SK-N-SH (cell line): ENCODE results near the gene PHOSPHO2. TPM values are rescaled to one million over a fixed set of nuclear protein-coding genes. Genes with fewer than 3 reads are reported as not detected.

Experiments used
- CTCF ChIA-PET: fragments of 300-600, 350-600 bp; formaldehyde crosslinking; extraction: SDS; loops from one replicate; lab custom pipeline; 2021; lab: Yijun Ruan, JAX
- POLR2A ChIA-PET: fragments of 350-600 bp; sonication (Branson Sonifier 250); formaldehyde crosslinking; extraction: SDS; loops from one replicate; lab custom pipeline; 2020; ENCODE audit warnings: antibody characterized with exemption, inconsistent platforms; lab: Yijun Ruan, JAX
- DNase-seq: peaks from one replicate; pipeline ENCODE4 v3.0.0; 2012
- H2AFZ ChIP-seq: fragments of 200-600 bp; sonication (generic); 2 replicates; pipeline ENCODE4 v1.8.1; 2016; ENCODE audit warnings: antibody characterized with exemption, mild to moderate bottlenecking, low read depth
- H3F3A ChIP-seq: fragments of 200-600 bp; sonication (generic); replicated peaks from 2 replicates; pipeline ENCODE3; 2016; ENCODE audit warnings: antibody characterized with exemption, mild to moderate bottlenecking; ENCODE audit not compliant: insufficient read depth
- H3K27ac ChIP-seq, 2 experiments: fragments of 200-500 bp in 1 of 2; fragments of 200-600 bp in 1 of 2; sonication (Bioruptor generic) in 1 of 2; sonication (generic), shearing (Covaris generic) in 1 of 2; 2 replicates each; pipeline versions ENCODE4 v1.5.1 to v1.6.1; 2014 to 2016; ENCODE audit warnings: low read depth in 2 of 2, inconsistent platforms in 1 of 2, low read length in 1 of 2, mild to moderate bottlenecking in 1 of 2, mixed read lengths in 1 of 2
- H3K27me3 ChIP-seq: fragments of 200-600 bp; sonication (generic), shearing (Covaris generic); 2 replicates; pipeline ENCODE4 v1.6.1; 2016; ENCODE audit warnings: mixed run types; ENCODE audit not compliant: insufficient read depth
- H3K36me3 ChIP-seq, 2 experiments: fragments of 200-500 bp in 1 of 2; fragments of 200-600 bp in 1 of 2; sonication (Bioruptor generic) in 1 of 2; sonication (generic) in 1 of 2; replicated peaks in 1 of 2; 2 replicates each; pipeline versions ENCODE3 to v1.5.1; 2014 to 2016; ENCODE audit warnings: low read length in 1 of 2, mild to moderate bottlenecking in 1 of 2; ENCODE audit not compliant: insufficient read depth in 2 of 2, control insufficient read depth in 1 of 2
- H3K4me1 ChIP-seq, 2 experiments: fragments of 200-500 bp in 1 of 2; fragments of 200-600 bp in 1 of 2; sonication (Bioruptor generic) in 1 of 2; sonication (generic), shearing (Covaris generic) in 1 of 2; 2 replicates each; pipeline versions ENCODE4 v1.5.1 to v1.6.1; 2014 to 2016; ENCODE audit warnings: low read depth in 1 of 2, low read length in 1 of 2, mixed run types in 1 of 2; ENCODE audit not compliant: insufficient read depth in 2 of 2, control insufficient read depth in 1 of 2
- H3K4me2 ChIP-seq: fragments of 200-600 bp; sonication (generic), shearing (Covaris generic); 2 replicates; pipeline ENCODE4 v1.6.1; 2017; ENCODE audit warnings: mixed run types
- H3K4me3 ChIP-seq, 2 experiments: fragments of 200-500 bp in 1 of 2; fragments of 200-600 bp in 1 of 2; sonication (Bioruptor generic) in 1 of 2; sonication (generic), shearing (Covaris generic) in 1 of 2; 2 replicates each; pipeline versions ENCODE4 v1.5.1 to v1.8.1; 2014 to 2016; ENCODE audit warnings: low read depth in 2 of 2, inconsistent platforms in 1 of 2, low read length in 1 of 2, mild to moderate bottlenecking in 1 of 2, mixed read lengths in 1 of 2, moderate library complexity in 1 of 2
- H3K79me2 ChIP-seq: fragments of 200-600 bp; sonication (generic); 2 replicates; pipeline ENCODE4 v1.8.1; 2017; ENCODE audit warnings: mild to moderate bottlenecking; ENCODE audit not compliant: insufficient read depth
- H3K9ac ChIP-seq: fragments of 200-600 bp; sonication (generic); 2 replicates; pipeline ENCODE4 v1.6.1; 2017; ENCODE audit warnings: mixed run types
- H3K9me2 ChIP-seq: fragments of 200-600 bp; sonication (generic); 2 replicates; pipeline ENCODE4 v1.6.1; 2017; ENCODE audit warnings: mixed run types
- H3K9me3 ChIP-seq: fragments of 200-600 bp; sonication (generic); 2 replicates; pipeline ENCODE4 v1.6.1; 2017; ENCODE audit warnings: mixed run types, mild to moderate bottlenecking, moderate library complexity
- H4K20me1 ChIP-seq: fragments of 200-600 bp; sonication (generic); 2 replicates; pipeline ENCODE4 v1.6.1; 2017; ENCODE audit warnings: mild to moderate bottlenecking, mixed run types; ENCODE audit not compliant: insufficient read depth
- CHD2 ChIP-seq: fragments of 150-350 bp; IDR thresholded peaks from 2 replicates; pipeline ENCODE4 v1.6.1; 2018; ENCODE audit warnings: low read length; ENCODE audit not compliant: partially characterized antibody
- EP300 ChIP-seq, 2 experiments: IDR thresholded peaks; 2 replicates each; pipeline versions ENCODE4 v1.4.0 to v1.6.1; 2012; ENCODE audit warnings: borderline replicate concordance in 1 of 2, low read depth in 1 of 2, low read length in 1 of 2
- FOSL2 ChIP-seq: IDR thresholded peaks from 2 replicates; pipeline ENCODE4 v1.4.0; 2012; ENCODE audit warnings: low read depth, mild to moderate bottlenecking, moderate library complexity, borderline replicate concordance
- FOXJ3 ChIP-seq: sonication (generic); formaldehyde crosslinking; IDR thresholded peaks from 2 replicates; pipeline ENCODE4 v1.5.1; 2020; ENCODE audit warnings: mild to moderate bottlenecking, missing genetic modification reagents
- MEF2A ChIP-seq: IDR thresholded peaks from 2 replicates; pipeline ENCODE4 v1.4.0; 2012; ENCODE audit warnings: low read depth, borderline replicate concordance
- MXI1 ChIP-seq: IDR thresholded peaks from 2 replicates; pipeline ENCODE4 v1.6.1; 2012; ENCODE audit warnings: mild to moderate bottlenecking, low read depth, low read length, improper control_type of control experiment
- NRF1 ChIP-seq: IDR thresholded peaks from 2 replicates; pipeline ENCODE4 v1.6.1; 2012; ENCODE audit warnings: low read depth, mild to moderate bottlenecking, low read length
- RAD21 ChIP-seq: IDR thresholded peaks from 2 replicates; pipeline ENCODE4 v1.6.1; 2012; ENCODE audit warnings: mild to moderate bottlenecking, low read length
- RCOR1 ChIP-seq: fragments of 150-350 bp; IDR thresholded peaks from 2 replicates; pipeline ENCODE4 v1.6.1; 2017; ENCODE audit warnings: antibody characterized with exemption, low read length
- RFX5 ChIP-seq: IDR thresholded peaks from 2 replicates; pipeline ENCODE4 v1.6.1; 2012; ENCODE audit warnings: mild to moderate bottlenecking, improper control_type of control experiment, low read length
- SMC3 ChIP-seq: IDR thresholded peaks from 2 replicates; pipeline ENCODE4 v1.6.1; 2012; ENCODE audit warnings: low read depth, low read length, improper control_type of control experiment
- TAF1 ChIP-seq: IDR thresholded peaks from 2 replicates; pipeline ENCODE4 v1.6.1; 2012; ENCODE audit warnings: low read depth, mild to moderate bottlenecking, low read length, moderate library complexity, borderline replicate concordance
- YY1 ChIP-seq: IDR thresholded peaks from 2 replicates; pipeline ENCODE4 v1.4.0; 2012; ENCODE audit warnings: low read depth, mild to moderate bottlenecking
- WGBS: methylation state at CpG from one replicate; pipeline ENCODE4 v1.1.6; 2017; ENCODE audit warnings: low lambda C conversion rate; 5-methylcytosine and 5-hydroxymethylcytosine counted together
- polyA plus RNA-seq, 3 experiments: library from polyadenylated mRNA; depleted of rRNA; stranded (reverse); fragments of >200 nt; gene quantifications; 2 replicates each; pipeline ENCODE4 v1.2.3, GENCODE V29; 2012
- TF ChIP-seq, protein P1 (sequence below): fragments of 200-600 bp; sonication (generic); IDR thresholded peaks from 2 replicates; pipeline ENCODE4 v1.6.1; 2017; ENCODE audit warnings: antibody characterized with exemption, mild to moderate bottlenecking, moderate library complexity
- TF ChIP-seq, protein P2 (sequence below): fragments of 150-350 bp; IDR thresholded peaks from 2 replicates; pipeline ENCODE4 v1.6.1; 2017; ENCODE audit warnings: antibody characterized with exemption, low read length, low read depth, borderline replicate concordance
- TF ChIP-seq, protein P3 (sequence below): IDR thresholded peaks from 2 replicates; pipeline ENCODE4 v1.4.0; 2012; ENCODE audit warnings: low read depth, borderline replicate concordance

The PHOSPHO2 gene
- polyA plus RNA-seq, 1 of the 3 experiments (the other 2 are of a cell fraction): 1.1 TPM

DNA sequence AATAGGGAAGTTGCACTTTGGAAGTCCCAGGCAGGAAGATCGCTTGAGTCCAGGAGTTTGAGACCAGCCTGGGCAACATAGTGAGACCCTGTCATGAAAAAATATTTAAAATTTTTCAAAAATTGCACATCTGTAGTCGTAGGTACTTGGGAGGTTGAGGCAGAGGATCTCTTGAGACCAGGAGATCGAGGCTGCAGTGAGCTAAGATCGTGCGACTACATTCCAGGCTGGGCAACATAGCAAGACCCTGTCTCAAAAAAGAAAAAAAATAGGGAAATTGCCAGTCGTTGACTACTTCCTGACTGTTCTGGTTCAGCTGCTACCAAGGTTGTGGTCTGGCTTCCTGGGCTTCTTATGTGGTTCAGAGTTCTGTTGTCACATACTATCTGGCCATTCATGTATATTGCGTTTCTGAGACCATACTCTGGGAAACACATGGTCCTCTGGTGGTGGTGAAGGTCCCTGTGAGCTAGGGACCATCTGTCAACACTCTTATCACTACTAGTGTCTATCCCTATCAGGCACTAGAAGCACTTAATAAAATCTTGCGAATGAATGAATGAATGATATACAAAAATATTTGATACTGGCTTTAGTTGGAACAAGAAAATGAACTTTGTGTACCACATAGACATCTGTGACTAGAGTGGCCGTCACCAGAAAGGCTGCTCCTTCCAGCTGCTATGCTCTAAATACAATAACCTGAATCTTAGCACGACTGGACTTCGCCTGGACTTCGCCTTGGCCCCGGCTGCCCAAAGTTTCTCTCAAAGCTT lies 38.5 kb downstream of the PHOSPHO2 start:
- H2AFZ ChIP-seq: peak overlapping the region; percentile 92; the same call in 1 of the 2 replicates
- CTCF ChIA-PET: interaction anchor here (0.5 to 6.9 kb wide), 3 partner anchors 10 to 174 kb away, joined by 3 to 32 read pairs (median 6); partner anchors contain the start of genes CFAP210 and PHOSPHO2
- no peaks in the 10 kb centered on the region for H3K9me3 ChIP-seq
- H3K9me2 ChIP-seq: no peaks in the 10 kb centered on the region
- WGBS: 63% methylated on average over 13 of the region's 13 CpGs
- no peaks in the 10 kb centered on the region for H3K36me3 ChIP-seq
- H3K9ac ChIP-seq: no peak overlapping the region
- POLR2A ChIA-PET: interaction anchor here (1.3 to 4.1 kb wide), 2 partner anchors 10 to 17 kb away, joined by 3 to 50 read pairs; no protein-coding TSS in a partner anchor
- H3K27me3 ChIP-seq: no peaks in the 10 kb centered on the region
- no peaks in the 10 kb centered on the region for H4K20me1 ChIP-seq
- H3K4me2 ChIP-seq: peak overlapping the region; percentile 86; the same call in 1 of the 2 replicates
- peak overlapping the region in 1 of 2 experiments; percentile 86; a peak in 2 of 4 replicates for H3K27ac ChIP-seq
- peaks cover 8% of the 10 kb centered on the region for H3F3A ChIP-seq
- H3K79me2 ChIP-seq: no peaks in the 10 kb centered on the region
- TF ChIP-seq MEF2A (no peak), TAF1 (no peak), CHD2 (no peak), RAD21 (no peak), RCOR1 (no peak), FOXJ3 (no peak), MXI1 (no peak), YY1 (no peak), SMC3 (no peak), EP300 (IDR thresholded peaks at IDR 0.05; ENCODE audit: borderline replicate concordance in 1 of 2, low read depth in 1 of 2, low read length in 1 of 2) (no peak), NRF1 (no peak), RFX5 (no peak), FOSL2 (no peak)
- TF ChIP-seq, protein P1, sequence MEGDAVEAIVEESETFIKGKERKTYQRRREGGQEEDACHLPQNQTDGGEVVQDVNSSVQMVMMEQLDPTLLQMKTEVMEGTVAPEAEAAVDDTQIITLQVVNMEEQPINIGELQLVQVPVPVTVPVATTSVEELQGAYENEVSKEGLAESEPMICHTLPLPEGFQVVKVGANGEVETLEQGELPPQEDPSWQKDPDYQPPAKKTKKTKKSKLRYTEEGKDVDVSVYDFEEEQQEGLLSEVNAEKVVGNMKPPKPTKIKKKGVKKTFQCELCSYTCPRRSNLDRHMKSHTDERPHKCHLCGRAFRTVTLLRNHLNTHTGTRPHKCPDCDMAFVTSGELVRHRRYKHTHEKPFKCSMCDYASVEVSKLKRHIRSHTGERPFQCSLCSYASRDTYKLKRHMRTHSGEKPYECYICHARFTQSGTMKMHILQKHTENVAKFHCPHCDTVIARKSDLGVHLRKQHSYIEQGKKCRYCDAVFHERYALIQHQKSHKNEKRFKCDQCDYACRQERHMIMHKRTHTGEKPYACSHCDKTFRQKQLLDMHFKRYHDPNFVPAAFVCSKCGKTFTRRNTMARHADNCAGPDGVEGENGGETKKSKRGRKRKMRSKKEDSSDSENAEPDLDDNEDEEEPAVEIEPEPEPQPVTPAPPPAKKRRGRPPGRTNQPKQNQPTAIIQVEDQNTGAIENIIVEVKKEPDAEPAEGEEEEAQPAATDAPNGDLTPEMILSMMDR: no peak
- TF ChIP-seq, protein P2, sequence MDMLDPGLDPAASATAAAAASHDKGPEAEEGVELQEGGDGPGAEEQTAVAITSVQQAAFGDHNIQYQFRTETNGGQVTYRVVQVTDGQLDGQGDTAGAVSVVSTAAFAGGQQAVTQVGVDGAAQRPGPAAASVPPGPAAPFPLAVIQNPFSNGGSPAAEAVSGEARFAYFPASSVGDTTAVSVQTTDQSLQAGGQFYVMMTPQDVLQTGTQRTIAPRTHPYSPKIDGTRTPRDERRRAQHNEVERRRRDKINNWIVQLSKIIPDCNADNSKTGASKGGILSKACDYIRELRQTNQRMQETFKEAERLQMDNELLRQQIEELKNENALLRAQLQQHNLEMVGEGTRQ: no peak
- TF ChIP-seq, protein P3, sequence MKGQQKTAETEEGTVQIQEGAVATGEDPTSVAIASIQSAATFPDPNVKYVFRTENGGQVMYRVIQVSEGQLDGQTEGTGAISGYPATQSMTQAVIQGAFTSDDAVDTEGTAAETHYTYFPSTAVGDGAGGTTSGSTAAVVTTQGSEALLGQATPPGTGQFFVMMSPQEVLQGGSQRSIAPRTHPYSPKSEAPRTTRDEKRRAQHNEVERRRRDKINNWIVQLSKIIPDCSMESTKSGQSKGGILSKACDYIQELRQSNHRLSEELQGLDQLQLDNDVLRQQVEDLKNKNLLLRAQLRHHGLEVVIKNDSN: no peak
- H3K4me1 ChIP-seq: peaks cover 0 to 22% of the 10 kb centered on the region in 2 experiments; a peak in 2 of 4 replicates
- peak; percentile 39 for DNase-seq
- peak overlapping the region; percentile 71 to 80; a peak in 3 of 4 replicates for H3K4me3 ChIP-seq
